ENCODE data around the gene CATSPERE.

DNA sequence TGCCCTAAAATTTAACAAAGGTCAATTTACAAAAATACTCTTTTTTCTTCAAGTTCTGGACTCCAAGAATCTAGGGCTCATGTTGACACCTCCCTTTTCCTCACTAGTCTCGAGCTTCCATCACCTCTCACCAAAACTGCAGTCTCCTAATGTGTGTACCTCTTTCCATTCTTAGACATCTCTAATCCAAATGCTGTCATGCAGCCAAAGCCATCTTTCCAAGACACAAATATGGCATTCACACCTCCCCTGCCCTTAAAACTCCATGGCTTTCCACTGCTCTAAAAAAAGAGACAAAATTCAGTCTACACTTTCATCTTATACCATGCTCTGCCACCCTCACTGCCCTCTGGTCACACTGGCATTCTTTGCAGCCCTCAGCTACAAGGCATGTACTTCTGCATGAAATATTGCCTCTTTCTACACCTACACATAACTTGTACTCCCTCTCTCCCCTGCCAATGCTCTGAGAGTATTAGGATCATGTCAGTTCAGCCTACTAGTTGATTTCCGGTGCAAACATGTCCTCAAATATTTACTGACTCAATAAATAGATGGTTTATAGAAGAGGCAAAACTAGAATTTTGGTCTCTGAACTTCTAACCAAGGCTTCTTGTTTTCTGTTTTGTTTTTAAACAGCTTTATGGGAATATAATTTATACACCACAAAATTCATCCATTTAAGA, 36.3 kb upstream of the CATSPERE start:
- TF ChIP-seq POLR2A (IDR thresholded peaks at IDR 0.05; ENCODE audit: low read depth, low read length) (no peak), EZH2 (IDR thresholded peaks at IDR 0.05; ENCODE audit: borderline replicate concordance, control insufficient read depth, low read depth, low read length) (no peak), RBBP5 (conservative IDR thresholded peaks at IDR 0.05) (no peak), CHD2 (IDR thresholded peaks at IDR 0.05; ENCODE audit: borderline replicate concordance, low read depth, low read length) (no peak), RELA (IDR thresholded peaks at IDR 0.05; ENCODE audit: borderline replicate concordance, partially characterized antibody) (no peak), RAD21 (IDR thresholded peaks at IDR 0.05; ENCODE audit: insufficient read depth, low read depth, low read length) (no peak), NFIC (IDR thresholded peaks at IDR 0.05; ENCODE audit: low read depth, low read length) (no peak), EP300 (IDR thresholded peaks at IDR 0.05; ENCODE audit: borderline replicate concordance in 1 of 2, control insufficient read depth in 1 of 2, low read depth in 2 of 2, low read length in 2 of 2) (no peak), CEBPB (IDR thresholded peaks at IDR 0.05; ENCODE audit: borderline replicate concordance in 1 of 2, low read depth in 2 of 2, low read length in 2 of 2) (no peak)
- TF ChIP-seq, protein P1, sequence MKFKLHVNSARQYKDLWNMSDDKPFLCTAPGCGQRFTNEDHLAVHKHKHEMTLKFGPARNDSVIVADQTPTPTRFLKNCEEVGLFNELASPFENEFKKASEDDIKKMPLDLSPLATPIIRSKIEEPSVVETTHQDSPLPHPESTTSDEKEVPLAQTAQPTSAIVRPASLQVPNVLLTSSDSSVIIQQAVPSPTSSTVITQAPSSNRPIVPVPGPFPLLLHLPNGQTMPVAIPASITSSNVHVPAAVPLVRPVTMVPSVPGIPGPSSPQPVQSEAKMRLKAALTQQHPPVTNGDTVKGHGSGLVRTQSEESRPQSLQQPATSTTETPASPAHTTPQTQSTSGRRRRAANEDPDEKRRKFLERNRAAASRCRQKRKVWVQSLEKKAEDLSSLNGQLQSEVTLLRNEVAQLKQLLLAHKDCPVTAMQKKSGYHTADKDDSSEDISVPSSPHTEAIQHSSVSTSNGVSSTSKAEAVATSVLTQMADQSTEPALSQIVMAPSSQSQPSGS (IDR thresholded peaks at IDR 0.05; ENCODE audit: low read length), result no peak
- TF ChIP-seq, protein P2, sequence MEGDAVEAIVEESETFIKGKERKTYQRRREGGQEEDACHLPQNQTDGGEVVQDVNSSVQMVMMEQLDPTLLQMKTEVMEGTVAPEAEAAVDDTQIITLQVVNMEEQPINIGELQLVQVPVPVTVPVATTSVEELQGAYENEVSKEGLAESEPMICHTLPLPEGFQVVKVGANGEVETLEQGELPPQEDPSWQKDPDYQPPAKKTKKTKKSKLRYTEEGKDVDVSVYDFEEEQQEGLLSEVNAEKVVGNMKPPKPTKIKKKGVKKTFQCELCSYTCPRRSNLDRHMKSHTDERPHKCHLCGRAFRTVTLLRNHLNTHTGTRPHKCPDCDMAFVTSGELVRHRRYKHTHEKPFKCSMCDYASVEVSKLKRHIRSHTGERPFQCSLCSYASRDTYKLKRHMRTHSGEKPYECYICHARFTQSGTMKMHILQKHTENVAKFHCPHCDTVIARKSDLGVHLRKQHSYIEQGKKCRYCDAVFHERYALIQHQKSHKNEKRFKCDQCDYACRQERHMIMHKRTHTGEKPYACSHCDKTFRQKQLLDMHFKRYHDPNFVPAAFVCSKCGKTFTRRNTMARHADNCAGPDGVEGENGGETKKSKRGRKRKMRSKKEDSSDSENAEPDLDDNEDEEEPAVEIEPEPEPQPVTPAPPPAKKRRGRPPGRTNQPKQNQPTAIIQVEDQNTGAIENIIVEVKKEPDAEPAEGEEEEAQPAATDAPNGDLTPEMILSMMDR (IDR thresholded peaks at IDR 0.05 in 2 of 3, conservative IDR thresholded peaks at IDR 0.05 in 1 of 3; ENCODE audit: control insufficient read depth in 2 of 3, extremely low read depth in 1 of 3, insufficient read depth in 1 of 3, low read depth in 3 of 3, low read length in 3 of 3), result no peak

Measured in GM12878 (cell line).